ENCODE results near the gene FBLL1. TPM values are rescaled to one million over a fixed set of nuclear protein-coding genes. Genes with fewer than 3 reads are reported as not detected.

FBLL1 gene
- total and polyA plus RNA-seq, 9 of the 15 experiments (the other 6 are each of a cell fraction or from before 2014, with no cell fraction given): not detected

GRCh38 chr5:168579488-168580226, 50.6 kb downstream of the FBLL1 start (continued):
- no peak for TF ChIP-seq PTTG1 (tag; IDR thresholded peaks at IDR 0.05; ENCODE audit: low read depth)
- TF ChIP-seq KDM4B (IDR thresholded peaks at IDR 0.05; ENCODE audit: borderline replicate concordance in 2 of 2, low read depth in 1 of 2): peak in 1 of 2 experiments; percentile 99; a peak in 2 of 4 replicates
- TF ChIP-seq POLR2H (tag; IDR thresholded peaks at IDR 0.05; ENCODE audit: low read depth): peak; percentile 93
- peak; percentile 91 for TF ChIP-seq CXXC5 (CRISPR knock-in tag; IDR thresholded peaks at IDR 0.05)
- TF ChIP-seq FIP1L1 (IDR thresholded peaks at IDR 0.05; ENCODE audit: low read depth, low read length, poor library complexity, severe bottlenecking): no peak
- TF ChIP-seq TCF15 (CRISPR knock-in tag; IDR thresholded peaks at IDR 0.05): no peak
- TF ChIP-seq CREM (IDR thresholded peaks at IDR 0.05; ENCODE audit: low read depth): peak; percentile 84
- no peak for TF ChIP-seq ZNF184 (CRISPR knock-in tag; IDR thresholded peaks at IDR 0.05)
- peak; percentile 99 for TF ChIP-seq HCFC1 (IDR thresholded peaks at IDR 0.05; ENCODE audit: low read depth, low read length)
- TF ChIP-seq SRF (CRISPR knock-in tag; IDR thresholded peaks at IDR 0.05): no peak; a peak in 1 of 4 replicates
- TF ChIP-seq E2F8 (IDR thresholded peaks at IDR 0.05; ENCODE audit: low read depth, partially characterized antibody): no peak
- no peak for TF ChIP-seq NFIC (IDR thresholded peaks at IDR 0.05)
- no peak for TF ChIP-seq ZNF780A (CRISPR knock-in tag; IDR thresholded peaks at IDR 0.05)
- no peak for TF ChIP-seq ZNF277 (CRISPR knock-in tag; IDR thresholded peaks at IDR 0.05; ENCODE audit: borderline replicate concordance)
- no peak for TF ChIP-seq BRD9 (IDR thresholded peaks at IDR 0.05; ENCODE audit: low read depth, partially characterized antibody)
- peak in 1 of 3 experiments; percentile 74; a peak in 1 of 6 replicates for TF ChIP-seq ZBTB11 (CRISPR knock-in tag; IDR thresholded peaks at IDR 0.05)

Data from K562 (cell line).